HPDE6-E6E7 (cell line): ENCODE data around the gene PEPD.
"Not testable (repeated sequence)": the region's sequence is repeated elsewhere in the genome, so short reads cannot be mapped to it uniquely, and the experiment has no call there.

Source experiments
- DNase-seq: peaks from one replicate; pipeline ENCODE4 v3.0.0; 2011; ENCODE audit warnings: missing footprints; ENCODE audit errors: extremely low spot score

The PEPD gene

DNA sequence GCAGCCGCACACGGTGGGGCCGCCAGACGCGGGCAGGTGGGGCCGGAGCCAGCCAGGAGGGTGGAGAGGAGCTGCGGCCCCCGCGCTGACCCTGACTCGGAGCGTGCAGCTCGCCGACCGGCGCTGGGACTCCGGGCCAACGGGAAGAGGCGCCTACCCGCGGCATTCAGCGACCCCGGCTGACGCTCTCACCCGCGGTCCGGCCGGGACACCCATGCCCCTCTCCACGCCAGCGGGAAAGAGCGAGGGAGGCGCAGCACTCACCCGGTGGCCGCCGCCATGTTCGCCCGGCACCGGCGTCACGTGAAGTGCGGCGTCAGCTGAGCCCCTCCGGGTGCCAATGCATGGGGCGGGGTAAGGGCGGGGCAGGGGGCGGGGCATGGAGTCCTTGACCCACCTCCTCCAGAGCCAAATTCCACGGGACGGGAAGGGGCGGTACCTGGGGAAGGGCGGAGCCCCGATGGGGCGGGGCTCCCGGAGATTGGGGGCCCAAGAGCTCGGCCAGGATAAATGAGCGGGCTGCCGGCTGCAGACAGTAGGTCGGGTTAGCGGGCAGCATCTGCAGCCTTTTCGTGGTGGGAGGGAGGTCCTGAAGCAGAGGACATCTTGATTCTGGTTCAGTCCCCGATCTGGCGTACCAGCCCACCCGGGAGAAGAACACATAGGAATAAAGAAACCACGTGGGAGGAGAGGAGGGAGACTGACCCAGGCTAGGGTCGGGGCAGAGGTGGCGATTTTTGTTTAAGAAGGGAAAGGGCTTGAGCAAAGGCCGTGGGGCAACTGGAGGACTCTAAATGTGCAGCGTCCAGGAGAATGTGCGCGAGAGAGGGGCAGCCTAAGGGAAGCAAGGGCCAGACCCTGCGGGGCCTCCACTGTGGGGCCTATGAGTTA, at the start of gene PEPD:
PEPD (minus strand) TSS at position 312 of the 891 bp plus-strand sequence; CDS start at position 281, 31 bp downstream.
- peak; percentile 89 for DNase-seq

DNA sequence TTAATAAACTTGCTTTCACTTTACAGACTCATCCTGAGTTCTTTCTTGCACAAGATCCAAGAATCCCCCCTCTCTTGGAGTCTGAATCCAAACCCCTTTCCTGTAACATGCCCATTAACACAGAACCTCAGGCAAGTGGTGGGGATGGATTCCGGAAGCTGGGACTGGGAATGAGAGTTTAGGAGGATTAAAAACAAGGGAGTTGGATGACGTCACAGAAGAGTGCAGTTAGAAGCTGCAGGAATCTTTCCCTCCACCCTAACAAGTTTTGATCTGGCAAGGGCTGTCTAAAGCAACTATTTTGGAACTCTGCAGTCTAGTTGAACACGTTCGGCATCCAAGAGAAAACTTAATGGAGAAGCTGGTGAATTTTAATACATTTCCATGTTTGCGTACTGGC, 48.2 kb upstream of the PEPD start:
- DNase-seq = no peak

DNA sequence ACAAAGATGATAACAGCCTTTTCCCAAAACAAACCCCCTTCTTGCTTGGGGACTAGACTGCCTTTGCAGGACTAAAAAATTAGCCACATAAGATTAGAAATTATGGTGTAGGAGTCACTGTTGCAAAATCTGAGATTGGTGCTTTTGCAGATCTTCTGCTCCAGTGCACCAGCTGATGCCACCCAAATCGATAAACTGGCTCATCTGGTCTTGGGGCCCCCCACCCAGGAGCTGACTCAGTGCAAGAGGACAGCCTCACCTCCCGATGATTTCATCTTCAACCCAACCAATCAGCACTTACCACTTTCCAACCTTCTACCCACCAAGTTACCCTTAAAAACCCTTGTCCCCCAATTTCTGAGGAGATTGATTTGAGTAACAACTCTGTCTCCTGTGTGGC, 47.1 kb upstream of the PEPD start:
- no peak for DNase-seq

DNA sequence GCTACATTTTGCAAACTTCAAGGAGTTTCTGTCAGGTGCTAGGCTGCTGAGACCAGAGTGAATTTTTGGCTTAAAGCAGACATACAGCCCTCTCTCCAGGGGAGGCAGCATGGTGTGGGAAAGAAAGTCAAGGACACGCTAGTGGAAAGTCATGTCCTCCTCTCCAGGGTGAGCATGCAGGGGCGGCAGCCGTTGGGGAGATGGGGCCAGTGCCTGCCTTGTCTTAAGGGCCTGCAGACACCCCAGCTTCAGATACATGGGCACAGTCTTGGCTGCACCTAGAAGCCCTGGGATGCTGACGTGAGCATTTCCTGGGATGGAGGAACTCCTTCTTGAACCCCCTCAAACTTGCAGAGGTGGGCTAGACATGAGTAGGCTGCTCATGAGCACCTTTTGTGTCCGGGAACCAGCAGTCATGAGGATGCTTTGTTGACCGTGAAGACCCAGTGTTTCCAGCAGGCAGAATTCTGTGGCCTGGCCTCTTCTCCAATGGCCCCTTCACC, 43.3 kb upstream of the PEPD start:
- DNase-seq = no peak

DNA sequence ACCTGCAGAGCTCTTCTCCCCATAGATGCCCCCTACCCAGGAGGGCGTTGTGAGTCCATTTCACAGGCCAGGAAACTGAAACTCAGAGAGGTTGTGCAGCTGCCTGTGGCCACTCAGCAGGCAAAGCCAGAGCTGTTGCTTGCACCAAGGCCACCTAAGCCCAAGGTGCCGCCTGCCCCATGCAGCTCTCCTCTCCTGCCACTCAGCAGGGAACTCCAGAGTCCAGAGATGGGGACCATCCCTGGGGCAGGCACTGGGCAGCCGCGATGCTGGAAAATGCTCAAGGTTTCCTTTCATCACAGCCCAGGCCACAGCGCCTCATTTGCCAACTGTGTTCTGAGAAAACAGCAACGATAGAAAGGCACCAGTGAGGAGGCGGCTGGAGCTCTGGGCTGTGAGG, 41.0 kb upstream of the PEPD start:
- no peak for DNase-seq

DNA sequence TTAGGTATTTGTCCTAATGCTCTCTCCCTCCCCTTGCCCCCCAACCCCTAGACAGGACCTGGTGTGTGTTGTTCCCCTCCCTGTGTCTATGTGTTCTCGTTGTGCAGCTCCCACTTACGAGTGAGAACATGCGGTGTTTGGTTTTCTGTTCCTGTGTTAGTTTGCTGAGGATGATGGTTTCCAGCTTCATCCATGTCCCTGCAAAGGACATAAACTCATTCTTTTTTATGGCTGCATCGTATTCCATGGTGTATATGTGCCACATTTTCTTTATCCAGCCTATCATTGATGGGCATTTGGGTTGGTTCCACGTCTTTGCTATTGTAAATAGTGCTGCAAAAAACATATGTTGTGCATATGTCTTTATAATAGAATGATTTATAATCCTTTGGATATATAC, 40.1 kb upstream of the PEPD start:
- DNase-seq = not testable (repeated sequence)

DNA sequence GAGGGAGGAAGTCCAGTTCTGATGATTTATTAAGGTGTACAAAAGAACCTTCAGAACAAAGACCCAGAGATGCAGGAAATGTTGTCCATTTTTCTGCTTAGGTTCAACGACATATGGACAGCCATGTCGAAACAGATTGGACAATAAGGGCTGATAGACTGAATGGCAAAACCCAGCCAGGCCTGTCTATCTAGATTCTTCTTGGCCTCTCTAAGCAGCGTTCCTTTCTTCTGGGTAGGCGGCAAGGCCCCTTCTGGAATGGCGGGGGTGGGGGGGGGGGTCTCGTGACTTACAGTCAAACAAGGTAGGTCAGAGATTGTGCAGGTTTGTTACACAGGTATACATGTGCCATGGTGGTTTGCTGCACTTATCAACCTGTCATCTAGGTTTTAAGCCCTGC, 39.7 kb upstream of the PEPD start:
- DNase-seq = no peak

DNA sequence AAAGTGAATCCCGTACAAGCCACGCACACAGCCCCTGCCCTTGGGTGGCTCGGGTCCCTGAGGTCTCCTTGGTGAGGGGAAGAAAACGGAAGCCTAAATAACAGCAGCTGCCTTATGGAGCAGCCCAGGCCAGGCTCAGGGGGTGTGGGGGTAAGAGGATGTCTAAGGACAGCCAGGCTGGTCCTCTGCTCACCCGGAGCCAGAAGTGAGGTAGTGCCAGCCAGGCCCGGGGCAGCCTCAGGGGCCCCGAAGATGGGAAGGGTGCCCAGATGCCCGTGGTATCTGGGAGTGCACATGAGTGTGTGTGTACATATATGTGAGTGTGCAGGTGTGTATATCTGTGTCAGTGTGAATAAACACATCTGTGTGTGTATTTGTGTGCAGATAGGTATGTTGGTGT, 38.4 kb upstream of the PEPD start:
- no peak for DNase-seq

DNA sequence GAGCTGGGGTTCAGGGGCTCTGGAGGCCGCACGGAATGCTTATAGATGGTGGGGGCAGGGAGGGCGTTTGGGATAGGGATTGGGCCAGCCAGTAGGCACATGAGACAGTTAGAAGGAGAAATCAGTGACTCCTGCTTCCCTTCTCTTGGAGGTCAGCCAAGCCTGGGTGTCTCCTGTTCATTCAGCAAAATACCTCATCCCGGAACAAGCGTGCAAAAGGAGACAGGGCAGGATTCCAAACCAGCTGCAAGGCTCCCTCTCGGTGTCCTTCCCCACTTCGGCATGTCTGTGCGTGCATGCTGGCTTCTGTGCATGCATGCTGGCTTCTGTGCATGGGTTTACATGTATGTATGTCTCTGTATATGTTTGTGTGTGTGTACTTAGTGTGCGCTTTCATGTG, 37.3 kb upstream of the PEPD start:
- DNase-seq = no peak

DNA sequence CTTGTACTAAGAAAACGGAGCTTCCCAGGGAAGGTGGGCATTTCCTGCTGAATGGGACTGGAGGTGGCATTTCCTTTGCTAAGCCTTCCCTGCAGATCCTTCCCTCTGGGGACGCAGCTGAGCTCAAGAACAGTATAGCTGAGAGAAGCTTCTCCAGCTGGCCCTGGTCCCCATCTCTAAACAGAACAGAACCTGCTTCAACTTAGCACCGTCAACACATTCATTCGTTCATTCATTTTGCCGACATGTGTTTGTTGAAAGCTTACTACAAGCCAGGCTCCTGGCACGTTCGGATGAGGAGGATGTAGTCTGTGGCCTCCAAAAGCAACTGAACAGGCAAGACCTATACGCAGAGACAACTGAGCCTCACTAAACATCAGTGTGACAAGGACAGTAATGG, 36.6 kb upstream of the PEPD start:
- DNase-seq = no peak

DNA sequence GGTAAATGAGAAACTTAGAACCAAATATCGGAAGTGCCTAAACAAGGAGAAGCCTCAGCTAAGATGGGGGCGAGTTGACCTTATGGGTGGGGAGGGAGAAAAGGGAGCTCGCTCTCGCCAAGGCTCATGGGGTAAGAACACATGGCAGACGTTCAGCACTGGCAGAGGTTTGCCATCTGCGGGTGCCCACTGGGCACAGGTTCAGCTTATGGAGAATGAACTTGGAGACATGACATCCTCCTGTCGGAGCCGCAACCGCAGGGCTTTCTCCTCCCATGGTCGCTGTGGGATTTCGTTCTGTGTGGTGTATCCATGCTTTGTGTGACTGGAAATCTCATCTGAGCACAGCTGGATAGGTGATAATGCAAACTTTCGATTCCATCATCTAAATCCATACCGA, 36.1 kb upstream of the PEPD start:
- DNase-seq = no peak

DNA sequence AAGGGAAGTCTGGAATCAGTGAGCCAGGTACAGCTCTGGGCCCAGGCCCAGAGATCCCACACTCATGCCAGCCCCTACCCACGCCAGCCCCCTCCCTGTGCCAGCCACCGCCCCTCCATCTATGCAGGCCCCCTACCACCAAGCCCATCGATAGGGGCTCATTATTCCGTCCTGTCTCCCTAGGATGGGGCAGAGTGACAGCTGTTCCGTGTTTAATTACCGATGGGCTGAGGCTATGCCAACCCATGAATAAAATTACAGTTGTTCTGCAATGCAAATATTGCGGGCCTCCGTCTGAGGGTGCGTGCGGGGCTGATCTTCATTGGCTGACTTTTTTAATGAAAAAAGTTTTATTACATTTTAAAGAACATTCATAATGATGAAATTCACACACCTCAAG, 35.6 kb upstream of the PEPD start:
- no peak for DNase-seq

DNA sequence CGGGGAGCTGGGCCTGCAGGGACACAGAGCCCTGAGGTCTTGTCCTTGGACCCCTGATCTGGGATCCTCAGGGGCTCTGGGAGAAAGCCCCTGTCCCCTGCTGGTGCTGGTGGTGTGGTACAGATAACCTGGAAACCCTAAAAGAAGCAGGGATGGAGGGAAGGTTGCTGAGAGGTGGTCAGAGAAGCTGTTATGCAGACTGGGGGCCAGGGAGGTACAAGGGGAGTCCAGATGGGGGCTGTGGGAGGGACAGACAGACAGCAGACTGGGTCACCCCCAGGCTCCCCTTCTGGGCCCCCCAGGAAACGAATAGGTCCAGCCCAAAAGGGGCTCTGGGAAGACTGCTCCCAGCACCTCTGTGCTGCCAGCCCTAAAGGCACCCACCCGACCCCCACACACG, 34.7 kb upstream of the PEPD start:
- DNase-seq = no peak

DNA sequence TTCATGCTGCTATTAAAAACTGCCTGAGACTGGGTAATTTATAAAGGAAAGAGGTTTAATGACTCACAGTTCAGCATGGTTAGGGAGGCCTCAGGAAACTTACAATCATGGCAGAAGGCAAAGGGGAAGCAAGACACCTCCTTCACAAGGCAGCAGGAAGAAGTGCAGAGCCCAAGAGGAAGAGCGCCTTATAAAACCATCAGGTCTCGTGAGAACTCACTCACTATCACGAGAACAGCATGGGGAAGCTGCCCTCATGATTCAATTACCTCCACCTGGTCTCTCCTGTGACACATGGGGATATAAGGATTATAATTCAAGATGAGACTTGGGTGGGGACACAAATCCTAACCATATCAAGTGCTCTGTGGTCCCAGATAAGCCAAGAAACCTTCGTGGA, 34.1 kb upstream of the PEPD start:
- DNase-seq = not testable (repeated sequence)

DNA sequence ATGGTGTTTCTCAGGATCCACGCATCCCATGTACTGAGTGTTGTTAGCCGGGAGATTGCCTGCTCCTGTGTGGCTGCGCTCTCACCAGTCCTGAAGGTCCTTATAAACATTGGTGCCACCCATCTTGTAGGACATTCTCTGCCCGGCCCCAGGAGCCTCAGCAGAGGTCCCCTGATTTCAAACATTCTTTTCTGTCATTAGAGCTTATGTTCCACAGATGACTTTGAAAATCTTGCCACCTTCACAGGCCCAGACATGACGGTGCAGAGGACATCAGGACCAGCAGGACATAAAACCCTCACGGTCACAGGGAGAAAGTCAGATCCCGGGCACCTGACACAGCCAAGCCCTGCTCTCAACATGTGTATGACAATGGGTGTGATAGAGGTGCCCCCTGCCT, 33.2 kb upstream of the PEPD start:
- no peak for DNase-seq

DNA sequence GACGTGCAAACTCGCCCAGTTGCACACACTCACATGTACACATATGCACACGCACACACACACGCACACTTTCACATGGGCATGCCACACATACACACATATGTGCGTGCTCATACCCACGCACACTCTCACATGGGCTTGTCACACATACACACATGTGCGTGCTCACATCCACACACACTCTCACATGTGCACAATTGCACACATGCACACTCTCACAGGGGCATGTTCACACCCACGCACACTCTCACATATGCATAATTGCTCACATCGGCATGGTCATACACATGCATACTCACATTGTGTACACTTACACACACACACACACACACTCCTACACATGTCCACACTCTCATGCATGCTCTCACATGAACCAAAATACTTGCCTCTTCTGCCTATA, 32.8 kb upstream of the PEPD start:
- DNase-seq = no peak

DNA sequence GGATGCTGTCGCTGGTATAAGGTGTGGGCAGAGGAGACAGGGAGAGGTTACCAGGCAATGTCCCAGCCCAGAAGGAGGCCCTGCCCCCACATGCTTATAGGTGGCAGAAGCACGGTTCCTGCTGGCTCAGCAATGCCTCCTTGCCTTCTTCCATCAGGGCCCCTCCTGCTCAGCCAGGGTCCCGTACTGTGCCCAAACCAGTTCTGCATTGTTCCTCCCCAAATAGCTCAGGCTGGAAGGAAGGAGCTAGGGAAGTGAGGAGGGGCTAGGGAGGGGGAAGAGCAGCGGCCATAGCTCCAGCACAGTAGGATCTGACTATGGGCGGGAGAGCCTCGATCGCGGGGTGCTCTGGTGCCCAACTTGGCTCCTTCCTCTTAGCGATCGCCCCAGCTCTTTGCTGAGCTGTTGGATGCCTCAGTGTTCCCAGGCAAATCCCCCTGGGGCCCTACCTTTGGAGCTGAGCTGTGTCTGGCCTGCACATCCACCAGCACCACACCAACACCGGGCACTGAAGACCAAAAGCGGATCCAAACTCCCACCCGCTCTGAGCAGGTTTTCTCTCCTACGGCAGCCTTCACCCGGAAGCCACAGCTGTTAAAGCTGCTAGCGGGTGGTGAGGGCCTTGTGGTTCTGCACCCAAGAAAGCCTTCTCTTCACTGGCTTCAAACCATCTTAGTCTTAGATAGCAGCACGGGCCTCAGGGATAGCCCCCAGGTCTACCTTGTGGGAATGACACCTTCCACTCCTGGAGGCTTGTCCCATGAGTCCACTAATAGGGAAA, 32.1 kb upstream of the PEPD start:
- DNase-seq = no peak

DNA sequence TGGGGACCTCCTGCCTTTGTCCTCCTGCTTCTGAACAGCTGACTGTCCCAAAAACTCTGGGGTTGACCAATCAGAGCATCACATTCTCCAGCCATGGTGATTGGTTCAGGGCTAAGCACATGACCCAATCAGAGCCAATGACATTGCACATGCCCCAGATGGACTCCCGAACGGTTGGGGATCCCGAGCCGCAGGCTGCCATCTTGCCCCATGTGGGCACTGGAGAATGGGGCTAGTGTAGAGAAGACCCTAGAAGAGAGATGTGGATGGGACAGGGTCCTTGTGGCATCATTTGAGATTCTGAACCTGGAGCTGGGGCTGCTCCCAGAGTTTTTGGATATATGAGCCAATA, 31.3 kb upstream of the PEPD start:
- DNase-seq = no peak

DNA sequence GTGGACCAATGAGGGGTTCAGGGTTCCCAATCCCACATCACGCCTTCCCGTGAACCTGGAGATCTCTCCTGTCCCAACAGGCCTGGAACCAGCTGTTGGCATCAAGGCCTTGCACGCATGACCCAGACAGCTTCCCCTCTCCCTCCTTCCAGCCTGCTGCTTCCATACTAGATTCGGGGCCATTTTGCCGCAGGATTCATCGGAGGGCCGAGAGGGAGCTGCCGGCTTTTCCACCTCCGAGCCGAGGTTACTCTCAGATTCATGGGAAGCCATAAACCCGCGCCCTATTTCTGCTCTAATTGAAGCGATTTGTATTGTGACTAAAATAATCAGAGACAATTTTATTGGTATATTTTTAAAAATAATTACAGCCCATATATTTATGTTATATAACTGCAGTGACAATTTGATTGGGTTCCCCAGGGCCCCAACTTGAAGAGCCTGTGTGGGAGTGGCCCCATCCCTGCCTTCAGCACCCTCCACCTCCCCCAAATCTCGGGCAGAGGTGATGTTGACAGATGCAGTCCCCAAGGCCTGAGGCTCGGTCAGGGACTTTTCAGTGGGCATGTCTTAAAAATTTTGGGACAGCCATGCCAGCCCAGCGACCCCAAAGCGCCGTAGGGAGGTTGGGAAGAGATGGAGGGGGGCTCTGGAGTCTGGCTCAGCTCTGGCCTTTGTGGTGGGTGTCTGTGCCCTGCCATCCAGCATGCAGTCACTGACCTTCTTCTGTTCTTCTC, 30.8 kb upstream of the PEPD start:
- no peak for DNase-seq

DNA sequence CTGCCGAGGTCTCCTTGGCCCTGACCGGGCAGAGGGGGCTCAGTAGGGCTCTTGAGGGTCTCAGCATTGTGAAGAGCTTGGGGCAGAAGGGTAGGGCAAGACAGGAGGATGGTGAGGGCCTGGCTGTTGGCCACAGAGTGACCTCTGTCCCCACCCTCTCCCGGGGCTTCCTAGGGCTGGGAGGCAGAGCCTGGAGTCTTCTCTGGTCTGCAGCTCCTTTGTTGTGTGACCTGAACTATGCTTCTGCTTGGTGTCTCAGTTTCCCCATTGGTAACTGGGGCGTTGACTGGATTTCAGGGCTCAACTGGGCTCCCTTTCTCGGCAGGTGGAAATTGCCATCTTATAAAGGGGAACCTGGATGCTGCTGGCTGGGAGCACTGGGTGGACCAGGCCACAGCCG, 30.1 kb upstream of the PEPD start:
- no peak for DNase-seq

DNA sequence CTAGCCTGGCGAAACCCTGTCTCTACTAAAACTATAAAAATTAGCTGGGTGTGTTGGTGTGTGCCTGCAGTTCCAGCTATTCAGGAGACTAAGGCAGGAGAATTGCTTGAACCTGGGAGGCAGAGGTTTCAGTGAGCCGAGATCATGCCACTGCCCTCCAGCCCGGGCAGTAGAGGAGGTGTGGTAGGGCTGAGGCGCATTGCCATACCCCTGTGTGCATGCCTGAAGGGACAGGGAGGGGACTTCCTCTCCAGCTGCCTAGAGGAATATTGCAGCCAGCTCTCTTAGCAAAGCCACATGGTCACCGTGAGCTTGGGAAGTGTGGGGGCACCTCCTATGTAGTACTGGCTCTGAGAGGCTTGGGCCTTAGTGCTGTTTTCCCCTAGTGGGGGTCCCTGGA, 29.2 kb upstream of the PEPD start:
- no peak for DNase-seq

DNA sequence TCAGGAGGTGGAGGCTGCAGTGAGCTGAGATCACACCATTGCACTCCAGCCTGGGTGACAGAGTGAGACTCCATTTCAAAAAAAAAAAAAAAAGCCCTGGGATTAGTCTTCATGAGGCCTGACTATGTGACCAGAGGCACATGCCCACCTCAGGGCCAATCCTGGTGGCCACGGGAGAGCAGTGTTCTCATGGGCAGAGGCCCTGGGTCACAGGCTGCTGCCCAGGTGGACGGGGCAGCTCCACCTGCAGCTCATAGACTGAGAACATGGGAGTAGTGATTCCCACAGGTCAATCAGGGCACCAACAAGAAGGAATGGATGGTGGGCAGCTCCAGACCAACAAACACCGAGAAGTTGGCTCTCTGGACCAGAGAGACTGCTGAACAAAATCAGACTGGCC, 26.1 kb upstream of the PEPD start:
- DNase-seq = no peak
